Measurements from ENCODE around the gene UBXN7.

DNA sequence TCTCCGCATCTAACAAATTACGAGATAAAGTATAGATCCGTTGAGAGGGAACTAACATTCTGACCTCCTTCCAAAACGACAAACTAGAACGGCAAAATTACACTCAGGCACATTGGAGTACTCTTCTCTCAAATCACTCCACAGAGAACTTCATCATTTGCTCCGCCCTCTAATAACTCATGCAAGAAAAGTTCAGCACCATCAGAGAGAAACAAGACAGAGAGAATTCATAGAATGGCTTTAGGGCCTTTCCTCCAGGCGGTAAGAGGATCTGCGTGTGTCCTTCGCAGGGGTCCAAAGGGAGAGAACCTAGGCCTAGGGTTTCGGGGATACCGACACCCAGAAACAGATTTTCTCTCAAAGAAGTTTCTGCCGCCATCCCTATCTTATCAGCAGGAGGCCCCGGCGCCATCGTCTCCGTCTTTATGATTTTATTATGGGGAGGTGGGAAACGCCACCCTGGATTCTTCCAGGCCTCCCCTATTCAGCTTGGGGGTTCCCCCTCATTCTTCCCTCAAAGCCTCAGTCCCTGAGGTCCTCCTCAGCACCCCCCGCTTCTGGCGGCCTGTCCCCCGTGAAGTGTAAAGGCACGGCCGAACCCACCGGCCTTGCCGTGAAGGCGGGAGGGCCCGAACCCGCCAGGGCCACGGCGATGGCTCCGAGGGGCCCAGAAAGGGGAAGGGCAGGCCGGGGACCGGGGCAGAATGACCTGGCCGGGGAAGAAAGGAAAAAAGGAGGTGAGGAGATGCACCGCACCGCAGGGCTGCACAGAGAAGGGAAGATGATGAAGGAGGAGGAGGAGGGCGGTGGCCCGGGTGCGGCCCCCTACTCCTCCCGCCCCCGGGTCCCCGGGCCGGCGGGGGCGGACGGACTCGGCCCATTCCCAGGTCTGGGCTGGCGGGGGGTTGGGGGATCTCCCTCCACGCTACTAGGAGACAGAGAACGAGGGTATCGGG, 768 bp downstream of the UBXN7 start:
- TF ChIP-seq, protein P1, sequence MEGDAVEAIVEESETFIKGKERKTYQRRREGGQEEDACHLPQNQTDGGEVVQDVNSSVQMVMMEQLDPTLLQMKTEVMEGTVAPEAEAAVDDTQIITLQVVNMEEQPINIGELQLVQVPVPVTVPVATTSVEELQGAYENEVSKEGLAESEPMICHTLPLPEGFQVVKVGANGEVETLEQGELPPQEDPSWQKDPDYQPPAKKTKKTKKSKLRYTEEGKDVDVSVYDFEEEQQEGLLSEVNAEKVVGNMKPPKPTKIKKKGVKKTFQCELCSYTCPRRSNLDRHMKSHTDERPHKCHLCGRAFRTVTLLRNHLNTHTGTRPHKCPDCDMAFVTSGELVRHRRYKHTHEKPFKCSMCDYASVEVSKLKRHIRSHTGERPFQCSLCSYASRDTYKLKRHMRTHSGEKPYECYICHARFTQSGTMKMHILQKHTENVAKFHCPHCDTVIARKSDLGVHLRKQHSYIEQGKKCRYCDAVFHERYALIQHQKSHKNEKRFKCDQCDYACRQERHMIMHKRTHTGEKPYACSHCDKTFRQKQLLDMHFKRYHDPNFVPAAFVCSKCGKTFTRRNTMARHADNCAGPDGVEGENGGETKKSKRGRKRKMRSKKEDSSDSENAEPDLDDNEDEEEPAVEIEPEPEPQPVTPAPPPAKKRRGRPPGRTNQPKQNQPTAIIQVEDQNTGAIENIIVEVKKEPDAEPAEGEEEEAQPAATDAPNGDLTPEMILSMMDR (IDR thresholded peaks at IDR 0.05) = no peak
- TF ChIP-seq EP300 (IDR thresholded peaks at IDR 0.05) = no peak
- peak in 1 of 2 donors; percentile 30 for TF ChIP-seq POLR2AphosphoS5 (IDR thresholded peaks at IDR 0.05)
